HepG2 (cell line): ENCODE measurements around the gene HIGD1C. TPM values are rescaled to one million over a fixed set of nuclear protein-coding genes. Genes with fewer than 3 reads are reported as not detected.
A peak's percentile ranks its signal among the peaks of the same experiment; 100 is the strongest.
"Not testable (repeated sequence)": the region's sequence is repeated elsewhere in the genome, so short reads cannot be mapped to it uniquely, and the experiment has no call there.

Source experiments
- ATAC-seq: fragments of 200-7000 bp; cut with Tn5 transposase; 3 replicates; pipeline ENCODE4 v1.9.1; 2020; ENCODE audit warnings: mild to moderate bottlenecking, moderate library complexity
- BruUV-seq: library from RNA; stranded (reverse); fragments of 400-500 nt; replicated peaks from 2 replicates; lab custom pipeline; 2021; lab: Mats Ljungman, UMichigan
- CTCF ChIA-PET: fragments of 300-600 bp; formaldehyde crosslinking; extraction: SDS; loops from one replicate; lab custom pipeline; 2021; ENCODE audit warnings: low total read pairs, inconsistent platforms, low intra/inter-chr PET ratio; lab: Yijun Ruan, JAX
- POLR2A ChIA-PET: fragments of 350-600 bp; sonication (Branson Sonifier 250); formaldehyde crosslinking; loops from one replicate; lab custom pipeline; 2020; ENCODE audit warnings: antibody characterized with exemption, inconsistent platforms; lab: Yijun Ruan, JAX
- DNase-seq: peaks from one replicate; pipeline ENCODE4 v3.0.0-alpha.2; 2015; ENCODE audit warnings: low spot score
- FAIRE-seq: peaks from 3 replicates; lab custom pipeline; 2011; peaks lifted over from hg19 to GRCh38; lab: Jason Lieb, UNC
- H2AFZ ChIP-seq: one replicate; pipeline ENCODE4 v1.6.1; 2011; ENCODE audit warnings: low read length, inconsistent platforms
- H3K27ac ChIP-seq: fragments of 300-600 bp; 3 replicates; pipeline ENCODE4 v1.8.0; 2011; ENCODE audit warnings: mixed run types, mild to moderate bottlenecking, mixed read lengths, low read length, inconsistent platforms; ENCODE audit not compliant: insufficient read depth; ENCODE audit errors: extremely low read length
- H3K27me3 ChIP-seq, 2 experiments: fragments of 200-600 bp in 1 of 2; 2 replicates in 1 of 2; 3 replicates in 1 of 2; pipeline versions ENCODE4 v1.6.0 to v1.8.0; 2011; ENCODE audit warnings: low read length in 2 of 2, mild to moderate bottlenecking in 2 of 2, moderate library complexity in 2 of 2, inconsistent platforms in 1 of 2; ENCODE audit not compliant: insufficient read depth in 2 of 2, control insufficient read depth in 1 of 2
- H3K36me3 ChIP-seq, 2 experiments: fragments of 200-600 bp in 1 of 2; replicated peaks in 1 of 2; 2 replicates in 1 of 2; 3 replicates in 1 of 2; pipeline versions ENCODE4 v1.5.1 to v1.8.0; 2011; ENCODE audit warnings: low read length in 2 of 2, inconsistent platforms in 1 of 2; ENCODE audit not compliant: insufficient read depth in 2 of 2, control insufficient read depth in 1 of 2
- H3K4me1 ChIP-seq: 2 replicates; pipeline ENCODE4 v1.5.1; 2012; ENCODE audit warnings: low read length, inconsistent platforms; ENCODE audit not compliant: insufficient read depth
- H3K4me2 ChIP-seq: 2 replicates; pipeline ENCODE4 v1.6.0; 2011; ENCODE audit warnings: low read depth, low read length, inconsistent platforms
- H3K4me3 ChIP-seq, 3 experiments: fragments of 200-600 bp in 1 of 3; sonication (generic), shearing (Covaris generic) in 1 of 3; replicated peaks in 1 of 3; 2 replicates each; pipeline ENCODE4 v1.5.1; 2011 to 2016; ENCODE audit warnings: low read length in 3 of 3, inconsistent platforms in 2 of 3, low read depth in 2 of 3, mild to moderate bottlenecking in 2 of 3, control low read depth in 1 of 3, mixed read lengths in 1 of 3; ENCODE audit not compliant: insufficient read depth in 1 of 3
- H3K79me2 ChIP-seq: one replicate; pipeline ENCODE4 v1.6.1; 2011; ENCODE audit warnings: low read length, inconsistent platforms; ENCODE audit not compliant: insufficient read depth
- H3K9ac ChIP-seq: 2 replicates; pipeline ENCODE4 v1.6.0; 2011; ENCODE audit warnings: mild to moderate bottlenecking, low read depth, low read length, inconsistent platforms; ENCODE audit not compliant: insufficient read depth
- H3K9me3 ChIP-seq: 2 replicates; pipeline ENCODE4 v1.5.1; 2012; ENCODE audit warnings: mild to moderate bottlenecking, low read length
- H4K20me1 ChIP-seq: 2 replicates; pipeline ENCODE4 v1.6.0; 2011; ENCODE audit warnings: inconsistent platforms, mild to moderate bottlenecking, low read length, moderate library complexity; ENCODE audit not compliant: insufficient read depth
- HDAC1 ChIP-seq: sonication (generic); formaldehyde crosslinking; IDR thresholded peaks from 2 replicates; pipeline ENCODE4 v1.5.1; 2020; ENCODE audit warnings: mild to moderate bottlenecking, missing genetic modification reagents
- IRF2 ChIP-seq: IDR thresholded peaks from 2 replicates; pipeline ENCODE4 v1.6.1; 2018; ENCODE audit warnings: missing genetic modification reagents, missing compliant biosample characterization
- LCORL ChIP-seq, 2 experiments: fragments of 450-650 bp in 1 of 2; sonication (generic) in 1 of 2; formaldehyde crosslinking in 1 of 2; IDR thresholded peaks; 2 replicates each; pipeline versions ENCODE4 v1.5.0 to v1.6.1; 2017 to 2020; ENCODE audit warnings: antibody characterized with exemption in 1 of 2, missing genetic modification reagents in 1 of 2
- MED8 ChIP-seq: sonication (generic); formaldehyde crosslinking; IDR thresholded peaks from 2 replicates; pipeline ENCODE4 v1.8.1; 2023; ENCODE audit warnings: mild to moderate bottlenecking, missing genetic modification reagents; ENCODE audit not compliant: insufficient replicate concordance
- MTA1 ChIP-seq: sonication (generic); formaldehyde crosslinking; IDR thresholded peaks from 2 replicates; pipeline ENCODE4 v1.4.0; 2020; ENCODE audit warnings: missing genetic modification reagents, mild to moderate bottlenecking, borderline replicate concordance
- ZNF850 ChIP-seq: sonication (generic); formaldehyde crosslinking; conservative IDR thresholded peaks from 2 replicates; pipeline ENCODE4 v1.9.0; 2021; ENCODE audit warnings: mild to moderate bottlenecking, missing genetic modification reagents
- WGBS: methylation state at CpG from one replicate; pipeline ENCODE4 v1.1.6; 2017; ENCODE audit warnings: low lambda C conversion rate; 5-methylcytosine and 5-hydroxymethylcytosine counted together
- in situ Hi-C: cut with HindIII; loops from 2 replicates; pipeline ENCODE4 v1.10.0; 2017; ENCODE audit warnings: low pct_unique_long_range_greater_than_20kb; ENCODE audit not compliant: extremely low pct_ligation_motif_present
- intact Hi-C: fragments of 100-400 bp; cut with micrococcal nuclease; formaldehyde crosslinking; loops from one replicate; pipeline ENCODE4 v1.10.0; 2022; ENCODE audit not compliant: unreplicated experiment
- polyA plus RNA-seq, 8 experiments: library from polyadenylated mRNA; depleted of rRNA in 3 of 8; stranded (reverse) in 7 of 8; unstranded in 1 of 8; fragments of >200 nt; fragmentation: Illumina TruSeq in 4 of 8; extraction: Trizol in 4 of 8; gene quantifications; 2 replicates each; pipeline versions ENCODE4 v1.2.1 to v1.2.3, GENCODE V29; 2011 to 2016; ENCODE audit warnings: low read depth in 4 of 8, missing spikeins in 1 of 8, mixed read lengths in 1 of 8; ENCODE audit not compliant: insufficient read depth in 1 of 8
- total RNA-seq, 5 experiments: library from RNA; depleted of rRNA; stranded (reverse); fragments of >200 nt; fragmentation: Illumina TruSeq; extraction: Trizol; gene quantifications; 2 replicates each; pipeline ENCODE4 v1.2.3, GENCODE V29; 2016; ENCODE audit warnings: low read depth in 1 of 5
- TF ChIP-seq, protein P1 (sequence below): IDR thresholded peaks from 2 replicates; pipeline ENCODE4 v1.6.1; 2016; ENCODE audit warnings: low read depth, control low read depth
- TF ChIP-seq, protein P2 (sequence below): IDR thresholded peaks from 2 replicates; pipeline ENCODE4 v1.4.0; 2020; ENCODE audit warnings: mild to moderate bottlenecking, missing genetic modification reagents
- TF ChIP-seq, protein P3 (sequence below): sonication (generic); formaldehyde crosslinking; IDR thresholded peaks from 2 replicates; pipeline ENCODE4 v1.4.0; 2020; ENCODE audit warnings: missing genetic modification reagents, borderline replicate concordance
- TF ChIP-seq, protein P4 (sequence below): sonication (generic); formaldehyde crosslinking; IDR thresholded peaks from 2 replicates; pipeline ENCODE4 v1.4.0; 2020; ENCODE audit warnings: mild to moderate bottlenecking, missing genetic modification reagents, borderline replicate concordance

Gene HIGD1C
- total and polyA plus RNA-seq, 2 of the 13 experiments (the other 11 are each of a cell fraction or from before 2014, with no cell fraction given), result not detected

DNA sequence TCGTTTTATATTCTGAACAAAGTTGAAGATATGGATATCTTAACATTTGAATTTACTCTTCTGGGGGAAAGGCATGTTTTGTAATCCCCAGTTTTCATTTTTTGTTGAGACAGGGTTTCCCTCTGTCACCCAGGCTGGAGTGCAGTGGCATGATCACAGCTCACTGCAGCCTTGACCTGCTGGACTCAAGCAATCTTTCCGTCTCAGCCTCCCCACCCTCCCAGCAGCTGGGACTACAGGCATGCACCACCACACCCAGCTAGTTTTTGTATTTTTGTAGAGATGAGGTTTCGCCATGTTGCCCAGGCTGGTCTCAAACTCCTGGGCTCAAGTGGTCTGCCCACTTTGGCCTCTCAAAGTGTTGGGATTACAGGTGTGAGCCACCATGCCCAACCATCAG is 25.4 kb upstream of the HIGD1C start:
- H3K9me3 ChIP-seq; CTCF ChIA-PET; H3K27me3 ChIP-seq; H2AFZ ChIP-seq; BruUV-seq; H4K20me1 ChIP-seq; in situ Hi-C loops; H3K36me3 ChIP-seq; TF ChIP-seq LCORL (IDR thresholded peaks at IDR 0.05): not testable (repeated sequence)
- FAIRE-seq (peak; percentile 63), ATAC-seq (peak; percentile 65), DNase-seq (peak; percentile 54)
- Histone ChIP-seq H3K4me2 (peak overlapping the region; percentile 88), H3K9ac (peak overlapping the region; percentile 88), H3K79me2 (peaks cover 62% of the 10 kb centered on the region), H3K4me1 (peaks cover 71% of the 10 kb centered on the region), H3K27ac (peak overlapping the region; percentile 82), H3K4me3 (peak overlapping the region; percentile 70 to 85 (median 85))
- POLR2A ChIA-PET, result interaction anchor here (0.7 to 2.9 kb wide), 5 partner anchors 55 to 101 kb away, joined by 3 to 19 read pairs (median 4); partner anchors contain the start of gene SLC11A2
- 7% methylated on average over 3 of the region's 3 CpGs for WGBS
- intact Hi-C loops, result loop anchor here (5.0 to 10.0 kb wide), 2 partner anchors 100 to 162 kb away; partner anchors contain the start of gene ATF1
- TF ChIP-seq IRF2 (CRISPR knock-in tag) (0 out of 2 replicates have a peak, but pooled peaks have one; percentile 23), HDAC1 (CRISPR knock-in tag) (peak; percentile 66), ZNF850 (CRISPR knock-in tag) (0 out of 2 replicates have a peak, but pooled peaks have one; percentile 33), MED8 (CRISPR knock-in tag) (peak; percentile 25), LCORL (CRISPR knock-in tag; IDR thresholded peaks at IDR 0.05) (peak; percentile 65), MTA1 (CRISPR knock-in tag) (0 out of 2 replicates have a peak, but pooled peaks have one; percentile 33)
- TF ChIP-seq, protein P1, sequence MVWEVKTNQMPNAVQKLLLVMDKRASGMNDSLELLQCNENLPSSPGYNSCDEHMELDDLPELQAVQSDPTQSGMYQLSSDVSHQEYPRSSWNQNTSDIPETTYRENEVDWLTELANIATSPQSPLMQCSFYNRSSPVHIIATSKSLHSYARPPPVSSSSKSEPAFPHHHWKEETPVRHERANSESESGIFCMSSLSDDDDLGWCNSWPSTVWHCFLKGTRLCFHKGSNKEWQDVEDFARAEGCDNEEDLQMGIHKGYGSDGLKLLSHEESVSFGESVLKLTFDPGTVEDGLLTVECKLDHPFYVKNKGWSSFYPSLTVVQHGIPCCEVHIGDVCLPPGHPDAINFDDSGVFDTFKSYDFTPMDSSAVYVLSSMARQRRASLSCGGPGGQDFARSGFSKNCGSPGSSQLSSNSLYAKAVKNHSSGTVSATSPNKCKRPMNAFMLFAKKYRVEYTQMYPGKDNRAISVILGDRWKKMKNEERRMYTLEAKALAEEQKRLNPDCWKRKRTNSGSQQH (CRISPR knock-in tag), result 0 out of 2 replicates have a peak, but pooled peaks have one; percentile 27
- TF ChIP-seq, protein P2, sequence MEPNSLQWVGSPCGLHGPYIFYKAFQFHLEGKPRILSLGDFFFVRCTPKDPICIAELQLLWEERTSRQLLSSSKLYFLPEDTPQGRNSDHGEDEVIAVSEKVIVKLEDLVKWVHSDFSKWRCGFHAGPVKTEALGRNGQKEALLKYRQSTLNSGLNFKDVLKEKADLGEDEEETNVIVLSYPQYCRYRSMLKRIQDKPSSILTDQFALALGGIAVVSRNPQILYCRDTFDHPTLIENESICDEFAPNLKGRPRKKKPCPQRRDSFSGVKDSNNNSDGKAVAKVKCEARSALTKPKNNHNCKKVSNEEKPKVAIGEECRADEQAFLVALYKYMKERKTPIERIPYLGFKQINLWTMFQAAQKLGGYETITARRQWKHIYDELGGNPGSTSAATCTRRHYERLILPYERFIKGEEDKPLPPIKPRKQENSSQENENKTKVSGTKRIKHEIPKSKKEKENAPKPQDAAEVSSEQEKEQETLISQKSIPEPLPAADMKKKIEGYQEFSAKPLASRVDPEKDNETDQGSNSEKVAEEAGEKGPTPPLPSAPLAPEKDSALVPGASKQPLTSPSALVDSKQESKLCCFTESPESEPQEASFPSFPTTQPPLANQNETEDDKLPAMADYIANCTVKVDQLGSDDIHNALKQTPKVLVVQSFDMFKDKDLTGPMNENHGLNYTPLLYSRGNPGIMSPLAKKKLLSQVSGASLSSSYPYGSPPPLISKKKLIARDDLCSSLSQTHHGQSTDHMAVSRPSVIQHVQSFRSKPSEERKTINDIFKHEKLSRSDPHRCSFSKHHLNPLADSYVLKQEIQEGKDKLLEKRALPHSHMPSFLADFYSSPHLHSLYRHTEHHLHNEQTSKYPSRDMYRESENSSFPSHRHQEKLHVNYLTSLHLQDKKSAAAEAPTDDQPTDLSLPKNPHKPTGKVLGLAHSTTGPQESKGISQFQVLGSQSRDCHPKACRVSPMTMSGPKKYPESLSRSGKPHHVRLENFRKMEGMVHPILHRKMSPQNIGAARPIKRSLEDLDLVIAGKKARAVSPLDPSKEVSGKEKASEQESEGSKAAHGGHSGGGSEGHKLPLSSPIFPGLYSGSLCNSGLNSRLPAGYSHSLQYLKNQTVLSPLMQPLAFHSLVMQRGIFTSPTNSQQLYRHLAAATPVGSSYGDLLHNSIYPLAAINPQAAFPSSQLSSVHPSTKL (CRISPR knock-in tag), result peak; percentile 79
- TF ChIP-seq, protein P3, sequence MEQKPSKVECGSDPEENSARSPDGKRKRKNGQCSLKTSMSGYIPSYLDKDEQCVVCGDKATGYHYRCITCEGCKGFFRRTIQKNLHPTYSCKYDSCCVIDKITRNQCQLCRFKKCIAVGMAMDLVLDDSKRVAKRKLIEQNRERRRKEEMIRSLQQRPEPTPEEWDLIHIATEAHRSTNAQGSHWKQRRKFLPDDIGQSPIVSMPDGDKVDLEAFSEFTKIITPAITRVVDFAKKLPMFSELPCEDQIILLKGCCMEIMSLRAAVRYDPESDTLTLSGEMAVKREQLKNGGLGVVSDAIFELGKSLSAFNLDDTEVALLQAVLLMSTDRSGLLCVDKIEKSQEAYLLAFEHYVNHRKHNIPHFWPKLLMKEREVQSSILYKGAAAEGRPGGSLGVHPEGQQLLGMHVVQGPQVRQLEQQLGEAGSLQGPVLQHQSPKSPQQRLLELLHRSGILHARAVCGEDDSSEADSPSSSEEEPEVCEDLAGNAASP (CRISPR knock-in tag), result peak; percentile 40; the same call in 1 of the 2 replicates
- TF ChIP-seq, protein P4, sequence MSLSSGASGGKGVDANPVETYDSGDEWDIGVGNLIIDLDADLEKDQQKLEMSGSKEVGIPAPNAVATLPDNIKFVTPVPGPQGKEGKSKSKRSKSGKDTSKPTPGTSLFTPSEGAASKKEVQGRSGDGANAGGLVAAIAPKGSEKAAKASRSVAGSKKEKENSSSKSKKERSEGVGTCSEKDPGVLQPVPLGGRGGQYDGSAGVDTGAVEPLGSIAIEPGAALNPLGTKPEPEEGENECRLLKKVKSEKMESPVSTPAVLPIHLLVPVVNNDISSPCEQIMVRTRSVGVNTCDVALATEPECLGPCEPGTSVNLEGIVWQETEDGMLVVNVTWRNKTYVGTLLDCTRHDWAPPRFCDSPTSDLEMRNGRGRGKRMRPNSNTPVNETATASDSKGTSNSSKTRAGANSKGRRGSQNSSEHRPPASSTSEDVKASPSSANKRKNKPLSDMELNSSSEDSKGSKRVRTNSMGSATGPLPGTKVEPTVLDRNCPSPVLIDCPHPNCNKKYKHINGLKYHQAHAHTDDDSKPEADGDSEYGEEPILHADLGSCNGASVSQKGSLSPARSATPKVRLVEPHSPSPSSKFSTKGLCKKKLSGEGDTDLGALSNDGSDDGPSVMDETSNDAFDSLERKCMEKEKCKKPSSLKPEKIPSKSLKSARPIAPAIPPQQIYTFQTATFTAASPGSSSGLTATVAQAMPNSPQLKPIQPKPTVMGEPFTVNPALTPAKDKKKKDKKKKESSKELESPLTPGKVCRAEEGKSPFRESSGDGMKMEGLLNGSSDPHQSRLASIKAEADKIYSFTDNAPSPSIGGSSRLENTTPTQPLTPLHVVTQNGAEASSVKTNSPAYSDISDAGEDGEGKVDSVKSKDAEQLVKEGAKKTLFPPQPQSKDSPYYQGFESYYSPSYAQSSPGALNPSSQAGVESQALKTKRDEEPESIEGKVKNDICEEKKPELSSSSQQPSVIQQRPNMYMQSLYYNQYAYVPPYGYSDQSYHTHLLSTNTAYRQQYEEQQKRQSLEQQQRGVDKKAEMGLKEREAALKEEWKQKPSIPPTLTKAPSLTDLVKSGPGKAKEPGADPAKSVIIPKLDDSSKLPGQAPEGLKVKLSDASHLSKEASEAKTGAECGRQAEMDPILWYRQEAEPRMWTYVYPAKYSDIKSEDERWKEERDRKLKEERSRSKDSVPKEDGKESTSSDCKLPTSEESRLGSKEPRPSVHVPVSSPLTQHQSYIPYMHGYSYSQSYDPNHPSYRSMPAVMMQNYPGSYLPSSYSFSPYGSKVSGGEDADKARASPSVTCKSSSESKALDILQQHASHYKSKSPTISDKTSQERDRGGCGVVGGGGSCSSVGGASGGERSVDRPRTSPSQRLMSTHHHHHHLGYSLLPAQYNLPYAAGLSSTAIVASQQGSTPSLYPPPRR, result peak; percentile 48; the same call in 1 of the 2 replicates
